Fibroblast of the conjunctiva (primary cell): Measurements from ENCODE around the gene ARMC7.
"Not testable (repeated sequence)": the region's sequence is repeated elsewhere in the genome, so short reads cannot be mapped to it uniquely, and the experiment has no call there.

Experiments used
- DNase-seq: peaks from one replicate; pipeline ENCODE4 v3.0.0-alpha.2; 2010; ENCODE audit warnings: low read depth

Gene ARMC7

DNA sequence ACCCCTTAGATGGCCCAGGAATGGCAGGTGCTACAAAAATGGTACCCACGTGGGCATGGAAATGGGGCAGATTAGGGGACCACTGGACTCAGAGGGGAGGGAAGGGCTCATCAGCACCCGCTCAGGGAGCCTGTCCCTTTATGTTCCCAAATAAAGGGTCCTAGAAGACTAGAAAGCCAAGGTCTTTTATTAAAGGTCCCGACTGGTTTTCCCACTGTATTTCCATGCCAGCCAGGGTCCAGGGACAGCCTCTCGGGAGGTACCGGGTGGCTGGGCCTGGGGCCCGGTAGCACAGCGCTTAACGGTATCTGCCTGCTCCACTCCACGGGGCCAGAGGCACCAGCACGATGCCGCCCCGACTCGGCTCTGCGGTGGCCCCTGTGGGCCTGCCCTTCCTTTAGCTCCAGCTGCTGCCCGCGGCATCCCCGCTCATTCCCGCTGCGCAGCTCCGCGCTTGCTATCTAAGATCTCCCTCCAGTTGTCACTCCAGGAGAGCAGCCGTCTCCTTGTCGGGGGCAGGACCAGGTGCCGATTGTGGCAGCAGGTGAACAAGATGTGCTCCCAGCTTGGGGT is 20.4 kb downstream of the ARMC7 start:
- DNase-seq = no peak

DNA sequence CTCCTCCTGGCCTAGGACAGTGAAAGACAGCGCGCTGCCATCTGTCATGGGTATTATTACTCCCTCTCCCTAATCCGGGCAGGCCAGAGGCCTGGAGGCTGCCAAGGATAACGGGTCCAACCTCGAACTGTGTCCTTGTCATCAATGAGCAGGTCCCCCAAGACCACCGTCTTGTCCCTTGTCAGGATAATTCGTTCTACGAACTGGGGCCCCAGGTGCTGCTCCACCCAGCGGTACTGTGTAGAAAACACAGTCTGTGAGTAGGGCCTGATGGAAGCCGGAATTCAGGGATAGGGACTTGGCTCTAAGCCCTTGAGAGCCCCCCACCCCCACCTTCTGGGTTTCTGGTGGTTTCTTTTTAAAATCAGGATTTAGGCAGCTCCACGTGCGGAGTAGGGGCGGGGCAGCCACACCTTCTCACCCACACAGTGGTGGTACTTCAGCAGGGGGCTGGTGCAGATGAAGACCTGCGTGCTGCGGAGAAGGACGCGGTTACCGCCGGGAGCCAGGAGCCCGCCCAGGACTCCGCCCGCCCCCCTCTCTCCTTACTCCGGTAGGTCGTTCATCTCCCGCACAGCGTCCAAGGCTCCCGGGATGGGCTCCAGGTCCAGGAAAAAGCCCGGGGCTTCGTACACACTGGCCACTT is 21.0 kb downstream of the ARMC7 start:
- DNase-seq = no peak

DNA sequence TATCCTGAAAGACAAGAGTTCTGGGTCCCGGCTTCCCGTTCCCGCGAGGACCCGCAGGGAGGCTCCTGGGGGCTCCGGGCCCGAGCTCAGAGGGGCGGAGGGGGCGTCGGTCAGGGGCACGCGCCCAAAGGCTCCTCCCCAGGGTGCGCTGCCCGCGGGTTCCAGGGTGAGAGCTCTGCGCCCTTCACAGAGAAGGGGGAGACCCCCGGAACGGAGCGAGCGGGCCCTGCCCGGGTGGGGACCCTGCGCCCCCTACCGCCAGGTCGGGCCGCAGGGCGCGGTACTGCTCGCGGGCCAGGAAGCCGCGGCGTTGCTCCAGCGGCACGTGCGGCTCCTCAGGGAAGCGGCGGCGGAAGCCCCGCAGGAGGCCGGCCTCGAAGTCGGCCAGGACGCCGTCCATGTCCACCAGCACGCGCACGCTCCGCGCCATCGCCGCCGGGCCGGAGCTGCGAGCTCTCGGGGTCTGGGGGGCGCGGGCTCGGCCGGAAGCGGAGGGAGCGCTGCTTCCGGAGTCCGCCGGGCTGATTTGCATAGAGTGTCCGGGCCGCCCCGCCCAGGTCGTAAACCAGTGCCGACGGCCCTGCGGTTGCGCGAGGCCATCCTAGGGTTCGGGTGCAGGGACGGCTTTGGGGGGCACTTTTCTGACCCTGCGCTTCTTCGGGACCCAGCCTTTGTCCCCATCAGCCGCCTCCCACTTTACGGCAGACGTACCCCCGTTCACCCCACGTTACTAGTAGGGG is 21.7 kb downstream of the ARMC7 start, which contains the start of gene NT5C:
Gene NT5C, minus strand, starts transcription at position 465 of the 740 bp plus-strand sequence. Its CDS starts 35 bp downstream, at position 430.
- DNase-seq = no peak

DNA sequence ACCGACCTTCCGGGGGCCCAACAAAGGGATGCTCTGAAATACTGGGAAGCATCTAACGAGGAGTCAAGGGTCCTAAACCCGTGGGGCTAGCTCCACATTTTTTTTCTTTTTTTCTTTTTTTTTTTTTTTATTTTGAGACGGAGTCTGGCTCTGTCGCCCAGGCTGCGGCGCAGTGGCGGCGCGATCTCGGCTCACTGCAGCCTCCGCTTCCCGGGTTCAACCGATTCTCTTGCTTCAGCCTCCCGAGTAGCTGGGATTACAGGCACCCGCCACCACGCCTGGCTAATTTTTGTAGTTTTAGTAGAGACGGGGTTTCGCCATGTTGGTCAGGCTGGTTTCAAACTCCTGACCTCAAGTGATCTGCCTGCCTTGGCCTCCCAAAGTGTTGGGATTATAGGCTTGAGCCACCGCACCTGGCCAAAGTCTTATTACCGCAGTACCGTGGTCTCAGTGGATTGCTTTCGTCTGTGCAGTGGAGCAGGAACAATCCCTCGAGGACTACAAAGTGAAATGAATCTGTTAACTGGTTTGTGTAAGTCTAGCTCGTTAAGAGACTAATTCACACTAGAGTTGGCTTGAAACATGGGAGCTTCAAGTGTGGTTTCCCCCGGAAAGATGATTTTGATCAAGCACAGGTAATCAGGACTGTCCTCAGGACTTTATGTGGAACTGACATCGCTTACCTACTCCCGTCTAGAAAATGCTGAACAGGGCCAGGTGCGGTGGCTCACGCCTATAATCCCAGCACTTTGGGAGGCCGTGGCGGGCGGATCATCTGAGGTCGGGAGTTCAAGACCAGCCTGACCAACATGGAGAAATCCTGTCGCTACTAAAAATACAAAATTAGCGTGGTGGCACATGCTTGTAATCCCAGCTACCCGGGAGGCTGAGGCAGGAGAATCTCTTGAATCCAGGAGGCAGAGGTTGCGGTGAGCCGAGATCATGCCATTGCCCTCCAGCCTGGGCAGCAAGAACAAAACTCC is 22.5 kb downstream of the ARMC7 start:
- not testable (repeated sequence) for DNase-seq

DNA sequence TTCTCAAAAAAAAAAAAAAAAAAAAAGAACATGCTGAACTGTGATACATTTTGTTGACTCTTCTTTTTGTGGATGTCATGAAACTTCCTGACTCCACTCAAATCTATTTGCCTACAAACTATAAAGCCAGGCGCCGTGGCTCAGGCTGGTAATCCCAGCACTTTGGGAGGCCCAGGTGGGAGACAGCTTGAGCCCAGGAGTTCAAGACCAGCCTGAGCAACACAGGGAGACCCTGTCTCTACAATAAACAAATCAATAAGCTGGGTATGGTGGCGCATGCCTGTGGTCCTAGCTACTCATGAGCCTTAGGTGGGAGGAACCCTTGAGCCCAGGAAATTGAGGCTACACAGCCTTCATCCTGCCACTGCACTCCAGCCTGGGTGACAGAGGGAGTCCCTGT is 23.2 kb downstream of the ARMC7 start:
- DNase-seq = no peak

DNA sequence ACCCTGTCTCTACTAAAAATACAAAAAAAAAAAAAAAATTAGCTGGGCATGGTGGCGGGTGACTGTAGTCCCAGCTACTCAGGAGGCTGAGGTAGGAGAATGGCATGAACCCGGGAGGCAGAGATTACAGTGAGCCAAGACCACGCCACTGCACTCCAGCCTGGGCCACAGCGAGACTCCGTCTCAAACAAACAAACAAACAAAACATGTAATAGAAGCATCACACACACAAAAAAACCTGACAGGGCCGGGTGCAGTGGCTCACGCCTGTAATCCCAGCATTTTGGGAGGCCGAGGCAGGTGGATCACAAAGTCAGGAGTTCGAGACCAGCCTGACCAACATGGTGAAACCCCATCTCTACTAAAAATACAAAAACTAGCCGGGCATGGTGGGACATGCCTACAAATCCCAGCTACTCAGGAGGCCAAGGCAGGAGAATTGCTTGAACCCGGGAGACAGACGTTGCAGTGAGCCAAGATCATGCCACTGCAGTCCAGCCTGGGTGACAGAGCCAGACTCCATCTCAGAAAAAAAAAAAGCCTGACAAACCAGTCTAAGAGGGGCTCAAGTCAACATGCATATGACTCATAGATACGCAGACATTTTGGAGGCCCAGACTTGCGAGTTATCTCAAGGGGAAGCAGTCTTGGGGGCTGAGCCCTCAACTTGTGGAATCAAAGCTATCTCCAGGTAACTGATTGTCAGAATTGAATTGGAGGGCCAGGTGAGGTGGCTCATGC is 24.0 kb downstream of the ARMC7 start:
- DNase-seq = not testable (repeated sequence)

DNA sequence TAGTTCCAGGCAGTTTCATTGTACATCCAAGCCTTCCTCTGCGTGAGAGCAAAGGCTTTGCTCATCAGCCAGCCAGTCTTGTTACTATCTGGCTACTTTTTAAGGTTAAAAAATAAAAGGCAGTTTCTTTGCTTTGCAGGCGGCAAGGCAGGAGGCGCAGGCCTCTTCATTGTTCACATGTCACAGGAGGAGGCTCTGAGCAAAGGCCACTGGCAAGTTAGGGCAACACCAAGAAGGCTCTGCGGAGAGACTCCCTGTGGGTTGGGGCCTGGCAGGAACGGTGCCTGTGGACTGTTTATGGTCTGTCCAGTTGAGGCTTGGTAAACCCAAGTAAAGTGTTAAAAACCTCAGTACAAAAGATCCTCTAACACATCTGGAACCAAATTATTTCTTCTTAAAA is 25.7 kb downstream of the ARMC7 start:
- no peak for DNase-seq

DNA sequence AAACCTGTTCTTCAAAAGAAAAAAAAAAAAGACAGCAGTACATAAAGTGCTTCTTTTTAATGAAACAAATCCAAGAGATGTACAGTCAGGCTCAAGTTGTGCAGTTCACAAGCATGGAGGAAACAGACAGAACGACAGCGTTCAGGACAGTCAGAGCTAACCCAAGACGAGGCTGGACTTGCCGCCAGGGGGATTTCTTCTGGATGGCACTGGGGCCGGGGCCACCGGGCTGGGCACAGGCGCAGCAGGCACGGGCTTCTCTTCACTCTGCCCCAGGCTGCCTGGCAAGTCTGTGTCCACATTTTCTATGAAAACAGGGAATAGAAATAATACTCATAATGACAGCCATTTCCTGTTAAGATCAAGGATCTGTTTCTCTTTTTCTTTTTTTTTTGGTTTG is 26.2 kb downstream of the ARMC7 start:
- no peak for DNase-seq

DNA sequence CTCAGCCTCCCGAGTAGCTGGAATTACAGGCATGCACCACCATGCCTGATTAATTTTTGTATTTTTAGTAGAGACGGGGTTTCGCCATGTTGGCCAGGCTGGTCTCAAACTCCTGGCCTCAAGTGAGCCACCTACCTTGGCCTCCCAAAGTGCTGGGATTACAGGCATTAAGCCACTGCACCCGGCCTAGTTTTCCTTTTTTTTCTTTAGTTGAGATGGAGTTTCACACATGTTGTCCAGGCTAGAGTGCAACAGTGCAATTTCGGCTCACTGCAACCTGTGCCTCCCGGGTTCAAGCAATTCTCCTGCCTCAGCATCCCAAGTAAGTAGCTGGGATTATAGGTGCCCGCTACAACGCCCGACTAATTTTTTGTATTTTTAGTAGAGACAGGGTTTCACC is 28.0 kb downstream of the ARMC7 start:
- DNase-seq = not testable (repeated sequence)

DNA sequence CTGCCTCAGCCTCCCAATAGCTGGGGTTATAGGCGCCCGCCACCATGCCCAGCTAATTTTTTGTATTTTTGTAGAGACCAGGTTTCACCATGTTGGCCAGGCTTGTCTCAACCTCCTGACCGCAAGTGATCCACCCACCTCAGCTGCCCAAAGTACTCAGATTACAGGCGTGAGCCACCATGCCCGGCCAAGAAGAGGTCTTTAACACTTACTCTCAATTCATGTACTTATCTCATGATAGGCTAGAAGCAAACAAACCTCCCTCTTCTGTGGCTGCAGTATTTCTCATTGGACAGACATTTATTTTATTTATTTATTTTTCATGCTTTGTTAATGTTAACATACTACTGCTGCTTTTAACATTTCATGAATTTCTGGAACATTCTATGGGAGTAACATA is 28.8 kb downstream of the ARMC7 start:
- no peak for DNase-seq

DNA sequence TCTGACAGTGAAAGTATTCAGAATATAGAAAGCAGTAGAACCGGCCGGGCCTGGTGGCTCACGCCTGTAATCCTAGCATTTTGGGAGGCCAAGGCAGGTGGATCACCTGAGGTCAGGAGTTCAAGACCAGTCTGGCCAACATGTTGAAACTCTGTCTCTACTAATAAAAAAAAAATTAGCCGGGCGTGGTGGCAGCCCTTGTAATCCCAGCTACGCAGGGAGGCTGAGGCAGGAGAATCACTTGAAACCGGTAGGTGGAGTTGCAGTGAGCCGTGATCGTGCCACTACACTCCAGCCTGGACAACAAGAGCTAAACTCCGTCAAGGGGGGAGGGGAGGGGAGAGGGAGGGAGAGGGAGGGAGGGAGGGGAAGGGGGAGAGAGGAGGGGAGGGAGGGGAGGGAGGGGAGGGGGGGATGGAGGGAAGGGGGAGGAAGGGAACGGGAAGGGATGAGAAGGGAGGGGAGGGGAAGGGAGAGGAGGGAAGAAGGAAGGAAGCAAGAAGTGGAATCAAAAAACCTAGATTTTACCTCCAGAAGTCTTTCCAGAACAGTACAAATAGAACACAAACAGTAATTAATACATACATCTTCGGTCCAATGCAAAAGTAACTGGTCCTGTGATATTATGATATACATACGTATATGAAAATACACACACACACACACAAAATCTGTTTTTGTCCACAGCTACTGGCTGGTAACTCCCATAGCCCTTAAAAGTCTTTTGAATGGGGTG is 32.6 kb downstream of the ARMC7 start:
- DNase-seq = no peak

DNA sequence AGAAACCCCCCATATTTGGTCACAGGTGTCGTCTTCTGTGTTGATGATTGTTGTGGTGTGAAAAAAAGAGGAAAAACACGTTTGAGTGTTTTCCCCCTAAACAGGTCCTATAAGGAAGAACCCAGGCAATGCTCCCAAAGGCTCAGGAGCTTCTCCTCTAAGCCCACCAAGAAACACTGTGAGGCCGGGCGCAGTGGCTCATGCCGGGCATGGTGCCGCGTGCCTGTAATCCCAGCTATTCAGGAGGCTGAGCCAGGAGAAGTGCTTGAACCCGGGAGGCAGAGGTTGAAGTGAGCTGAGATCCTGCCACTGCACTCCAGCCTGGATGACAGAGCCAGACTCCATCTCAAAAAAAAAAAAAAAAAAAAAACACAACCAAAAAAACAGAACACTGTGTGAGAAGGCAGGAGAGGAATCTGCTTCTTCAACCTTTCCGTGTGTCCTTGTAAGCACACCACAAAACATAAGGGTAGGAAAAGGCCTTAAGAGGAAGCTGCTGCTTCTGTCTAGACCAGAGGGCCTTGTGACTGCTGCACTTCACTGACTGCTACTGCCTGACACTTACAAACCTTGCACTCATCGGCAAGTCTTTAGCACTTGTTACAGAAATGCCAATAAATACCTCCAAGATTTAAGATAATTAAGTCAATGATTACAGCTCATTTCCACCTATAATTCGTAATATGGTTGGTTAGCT is 35.2 kb downstream of the ARMC7 start:
- DNase-seq = no peak

DNA sequence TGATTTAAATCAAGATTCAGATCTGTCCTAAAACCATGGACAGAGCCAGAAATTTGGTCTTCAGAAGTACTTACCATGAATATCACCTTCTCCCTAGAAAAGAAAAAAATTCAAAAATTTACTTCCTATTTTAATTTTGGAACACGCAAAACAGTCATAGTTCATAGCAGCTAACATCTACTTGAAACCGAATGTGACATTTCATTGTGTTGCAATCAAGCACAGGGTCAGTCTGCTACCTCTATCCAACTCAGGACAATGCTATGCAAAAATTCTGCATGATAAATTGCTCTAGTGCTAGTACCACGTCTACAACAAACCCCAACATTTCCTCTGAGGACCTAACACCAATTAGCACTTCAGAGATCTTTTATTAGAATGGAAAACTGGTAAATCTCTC is 36.8 kb downstream of the ARMC7 start:
- DNase-seq = no peak

DNA sequence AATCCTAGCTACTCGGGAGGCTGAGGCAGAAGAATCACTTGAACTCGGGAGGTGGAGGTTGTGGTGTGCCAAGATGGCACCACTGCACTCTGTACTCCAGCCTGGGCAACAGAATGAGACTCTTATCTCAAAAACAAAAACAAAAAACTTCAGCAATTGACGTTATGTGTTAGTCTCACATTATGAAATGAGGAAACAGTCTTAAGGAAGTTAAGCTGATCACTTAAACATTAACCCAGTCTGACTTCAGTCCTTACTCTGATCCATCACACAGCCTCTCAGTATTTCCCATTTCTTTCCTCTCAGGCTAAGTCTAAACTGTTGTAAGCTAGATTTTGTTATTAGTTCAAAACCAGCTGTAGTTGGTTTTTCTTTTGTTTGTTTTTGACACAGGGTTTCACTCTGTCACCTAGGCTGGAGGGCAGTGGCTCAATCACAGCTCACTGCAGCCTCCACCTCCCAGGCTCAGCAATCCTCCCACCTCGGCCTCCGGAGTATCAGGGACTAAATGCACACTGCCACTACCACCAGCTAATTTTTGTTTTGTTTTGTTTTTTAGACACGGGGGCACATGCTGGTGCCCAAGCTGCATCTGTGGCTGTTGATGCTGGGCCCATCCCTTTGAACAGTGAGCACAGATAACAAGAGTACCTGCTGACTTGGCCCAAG is 38.2 kb downstream of the ARMC7 start:
- no peak for DNase-seq

DNA sequence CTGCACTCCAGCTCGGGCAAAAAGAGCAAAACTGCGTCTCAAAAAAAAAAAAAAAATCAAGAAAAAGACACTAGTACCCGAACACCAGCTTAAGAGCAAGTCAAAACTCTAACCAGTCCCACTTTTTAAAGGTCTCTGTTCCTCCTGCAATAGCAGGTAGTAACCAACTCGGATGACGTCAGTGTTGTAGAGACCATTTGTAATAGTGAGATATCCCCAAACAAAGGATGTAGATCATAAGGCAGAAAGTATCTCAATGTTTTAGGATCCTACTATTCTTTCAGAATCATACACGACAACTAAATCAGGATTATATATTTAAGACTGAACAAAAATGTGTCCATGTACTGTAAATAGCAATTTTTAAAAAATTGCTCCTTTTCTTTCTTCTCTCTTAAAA is 42.2 kb downstream of the ARMC7 start:
- no peak for DNase-seq

DNA sequence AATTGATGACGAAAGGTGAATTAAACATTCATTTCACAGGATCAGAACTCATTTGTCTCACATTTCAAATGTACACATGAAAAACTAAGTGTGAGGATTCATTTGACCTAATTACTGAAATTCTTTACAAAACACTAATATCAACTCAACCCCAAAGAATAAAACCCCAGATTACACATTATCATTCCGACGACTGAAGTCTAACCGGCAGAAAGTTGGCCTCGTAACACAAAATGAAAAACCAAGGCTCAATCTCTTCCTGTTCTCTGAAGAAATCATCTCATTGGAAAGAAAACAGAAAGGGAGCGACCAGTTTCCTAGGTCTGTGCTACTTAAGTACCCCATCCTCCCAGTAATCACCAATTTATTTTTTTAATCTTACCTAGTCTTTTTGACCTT is 42.8 kb downstream of the ARMC7 start:
- no peak for DNase-seq

DNA sequence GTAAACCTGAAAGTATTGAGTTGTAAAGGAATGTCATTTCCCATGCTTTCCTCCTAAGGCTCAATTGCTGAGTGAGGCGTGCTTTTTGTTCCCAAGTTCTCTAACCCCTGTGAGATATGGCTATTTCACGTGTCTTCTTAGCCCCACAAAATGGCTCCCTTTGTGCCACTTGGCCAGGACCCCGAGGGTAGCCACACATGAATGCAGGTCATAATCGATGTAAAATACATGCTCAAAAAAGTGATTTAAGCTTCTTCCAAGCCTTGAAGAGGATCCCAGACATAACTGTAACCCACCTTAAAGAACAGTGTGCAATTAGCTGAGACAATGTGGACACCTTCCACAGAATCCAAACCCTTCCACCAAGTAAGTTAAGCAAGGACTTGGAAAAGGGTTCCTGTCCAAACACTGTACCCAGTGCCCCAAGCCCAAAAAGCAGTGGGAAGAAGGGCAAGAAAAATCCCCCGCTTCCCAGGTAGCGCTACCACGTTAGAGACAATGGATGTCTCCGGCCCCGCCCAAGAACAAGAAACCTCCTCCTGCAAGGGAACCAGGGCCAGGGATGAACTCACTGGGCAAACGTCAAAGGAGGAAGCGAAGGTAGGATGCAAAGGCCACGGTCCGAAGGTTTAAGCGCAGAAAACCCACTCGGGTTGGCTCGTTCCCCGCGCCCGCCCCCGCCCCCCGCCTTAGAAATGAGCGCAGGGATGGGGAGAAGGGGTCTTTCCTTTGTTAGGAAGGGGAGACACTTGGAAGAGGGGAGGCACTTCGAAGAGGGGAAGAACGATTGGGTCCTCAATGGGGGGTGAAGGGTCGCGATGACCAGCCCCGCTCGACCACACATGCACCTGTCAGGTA is 43.4 kb downstream of the ARMC7 start:
- no peak for DNase-seq

DNA sequence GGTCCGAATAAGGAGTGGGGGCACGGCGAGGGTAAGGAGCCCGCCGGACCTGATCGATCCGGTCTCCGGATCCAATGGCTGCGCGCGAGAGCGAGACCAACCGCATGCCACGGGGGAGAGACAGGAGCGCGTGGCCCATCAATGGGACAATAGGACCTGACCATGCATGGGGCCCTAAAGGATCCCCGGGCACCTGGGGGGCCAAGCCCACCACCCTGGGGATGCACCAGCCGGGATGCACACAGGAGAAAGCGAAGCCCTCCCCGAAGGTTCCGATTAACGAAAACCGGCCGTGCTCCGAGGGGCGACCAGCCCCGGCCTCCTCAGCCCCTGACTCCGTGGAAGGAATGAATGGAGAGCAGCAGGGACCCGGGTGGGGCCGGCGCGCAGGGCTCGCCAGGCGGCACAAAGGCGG is 44.0 kb downstream of the ARMC7 start:
- DNase-seq = no peak
